Kidney epithelial cell (primary cell): ENCODE data around the gene MYO18A. TPM values are rescaled to one million over a fixed set of nuclear protein-coding genes. Genes with fewer than 3 reads are reported as not detected.

Experiments
- DNase-seq: peaks from one replicate; pipeline ENCODE4 v3.0.0-alpha.2; 2010; ENCODE audit warnings: low read depth
- H3K27me3 ChIP-seq: 2 replicates; pipeline ENCODE4 v1.6.0; 2011; ENCODE audit warnings: low read length; ENCODE audit not compliant: control insufficient read depth, insufficient read depth
- H3K36me3 ChIP-seq: 2 replicates; pipeline ENCODE4 v1.5.1; 2011; ENCODE audit warnings: low read length; ENCODE audit not compliant: control insufficient read depth, insufficient read depth
- H3K4me3 ChIP-seq: 2 replicates; pipeline ENCODE4 v1.5.1; 2011; ENCODE audit warnings: low read depth, mild to moderate bottlenecking, control low read depth, low read length
- CTCF ChIP-seq: IDR thresholded peaks from 2 replicates; pipeline ENCODE4 v1.5.1; 2011; ENCODE audit warnings: mild to moderate bottlenecking, moderate library complexity, low read length, control low read depth, inconsistent platforms; ENCODE audit not compliant: insufficient read depth, poor library complexity, severe bottlenecking
- total RNA-seq: library from RNA; depleted of rRNA; stranded (reverse); fragments of >200 nt; gene quantifications from 2 replicates; pipeline ENCODE4 v1.2.3, GENCODE V29; 2015

Gene MYO18A
- total RNA-seq, 1 donor from 2014 or later, result 19.8 TPM

GRCh38 chr17:29034510-29034909 lies 145.7 kb downstream of the MYO18A start:
- DNase-seq, result no peak
- peaks cover 44% of the 10 kb centered on the region for H3K27me3 ChIP-seq
- no peaks in the 10 kb centered on the region for H3K36me3 ChIP-seq
- H3K4me3 ChIP-seq, result no peak overlapping the region
- TF ChIP-seq CTCF, result no peak

DNA sequence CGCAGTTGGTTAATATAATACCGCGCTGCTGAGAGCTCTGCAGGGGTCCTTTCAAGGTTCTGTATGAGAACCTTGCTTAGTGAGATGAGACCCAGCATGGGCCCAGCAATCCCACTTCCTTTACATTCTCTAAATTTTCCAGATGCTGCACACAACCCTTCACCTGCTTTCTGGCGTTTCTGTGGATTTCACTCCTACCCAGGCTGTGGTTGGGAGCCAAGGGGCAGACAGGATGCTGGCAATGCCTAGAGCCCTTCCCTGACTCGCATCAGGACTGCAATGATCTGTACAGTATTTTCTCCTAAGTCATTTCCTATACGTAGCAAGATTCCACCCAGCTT lies 147.4 kb downstream of the MYO18A start:
- Histone ChIP-seq H3K4me3 (no peak overlapping the region), H3K27me3 (peaks cover 37% of the 10 kb centered on the region), H3K36me3 (no peaks in the 10 kb centered on the region)
- no peak for DNase-seq
- no peak for TF ChIP-seq CTCF

- Histone ChIP-seq H3K36me3 (no peaks in the 10 kb centered on the region), H3K27me3 (peaks cover 36% of the 10 kb centered on the region), H3K4me3 (no peak overlapping the region)
- no peak for DNase-seq
- TF ChIP-seq CTCF, result no peak
Measured at GRCh38 chr17:29032013-29032856, 148.0 kb downstream of the MYO18A start.

- H3K4me3 ChIP-seq, result no peak overlapping the region
- H3K36me3 ChIP-seq, result no peaks in the 10 kb centered on the region
- peaks cover 33% of the 10 kb centered on the region for H3K27me3 ChIP-seq
- no peak for TF ChIP-seq CTCF
- no peak for DNase-seq
Measured at GRCh38 chr17:29031488-29031887, 148.7 kb downstream of the MYO18A start.

DNA sequence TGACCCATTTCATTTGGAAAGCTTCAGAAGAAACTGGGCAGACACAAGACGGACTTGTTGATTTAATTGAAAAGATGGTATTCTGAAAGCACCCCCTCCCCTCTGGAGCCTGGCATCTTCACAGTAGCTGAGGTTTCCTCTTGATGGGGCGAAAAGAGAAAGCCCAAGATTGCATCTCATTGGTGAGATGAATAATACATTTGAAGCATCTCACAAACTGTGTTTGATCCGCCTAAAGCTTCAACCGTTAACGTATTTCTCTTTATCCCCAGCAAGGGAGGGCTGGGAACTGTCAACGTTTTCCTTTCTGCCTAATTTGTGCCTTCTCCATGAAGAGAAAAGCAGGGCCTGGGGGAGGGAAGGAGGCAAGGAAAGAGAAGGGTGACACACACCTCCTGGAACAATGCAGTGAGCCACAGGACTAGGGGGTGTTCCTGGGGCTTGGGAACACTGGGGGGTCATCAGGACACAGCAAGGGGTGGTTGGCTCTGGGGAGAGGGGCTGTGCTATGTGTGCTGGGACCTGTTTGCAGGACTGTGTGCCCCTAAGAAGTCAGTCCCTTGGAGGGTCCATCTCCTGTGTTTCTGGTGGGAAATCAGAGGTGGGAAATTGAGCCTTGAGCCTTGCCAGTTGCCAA lies 155.8 kb downstream of the MYO18A start:
- Histone ChIP-seq H3K4me3 (no peak overlapping the region), H3K27me3 (peaks cover 46% of the 10 kb centered on the region), H3K36me3 (no peaks in the 10 kb centered on the region)
- no peak for TF ChIP-seq CTCF
- no peak for DNase-seq
